GM19099 (cell line): ENCODE data around the gene MFN2.

Source experiments
- POLR2A ChIP-seq: IDR thresholded peaks from 3 replicates; pipeline ENCODE4 v1.6.1; 2011; ENCODE audit warnings: low read depth; ENCODE audit not compliant: insufficient read length; ENCODE audit errors: extremely low read depth

Gene MFN2

GRCh38 chr1:11984121-11984520, 3.9 kb downstream of the MFN2 start:
- no peak for TF ChIP-seq POLR2A

- TF ChIP-seq POLR2A, result no peak
Measured at GRCh38 chr1:11984576-11984975, 4.3 kb downstream of the MFN2 start.

GRCh38 chr1:11985171-11985570, 4.9 kb downstream of the MFN2 start:
- no peak for TF ChIP-seq POLR2A

- TF ChIP-seq POLR2A, result no peak
Measured at GRCh38 chr1:11985851-11986250, 5.6 kb downstream of the MFN2 start.

GRCh38 chr1:11989669-11990068, 9.4 kb downstream of the MFN2 start:
- TF ChIP-seq POLR2A, result no peak

GRCh38 chr1:11990303-11991032, 10.2 kb downstream of the MFN2 start:
- TF ChIP-seq POLR2A, result no peak

- no peak for TF ChIP-seq POLR2A
Measured at GRCh38 chr1:11991969-11992676, 11.9 kb downstream of the MFN2 start.

GRCh38 chr1:11997081-11997850, 17.0 kb downstream of the MFN2 start:
- no peak for TF ChIP-seq POLR2A

GRCh38 chr1:11998636-11999035, 18.4 kb downstream of the MFN2 start:
- TF ChIP-seq POLR2A, result no peak

GRCh38 chr1:11999236-11999635, 19.0 kb downstream of the MFN2 start:
- no peak for TF ChIP-seq POLR2A

- TF ChIP-seq POLR2A, result no peak
Measured at GRCh38 chr1:12001249-12001917, 21.1 kb downstream of the MFN2 start.

- no peak for TF ChIP-seq POLR2A
Measured at GRCh38 chr1:12001996-12002493, 21.8 kb downstream of the MFN2 start.

GRCh38 chr1:12003762-12004161, 23.5 kb downstream of the MFN2 start:
- no peak for TF ChIP-seq POLR2A

GRCh38 chr1:12005488-12006166, 25.4 kb downstream of the MFN2 start:
- TF ChIP-seq POLR2A, result no peak
